ENCODE results near the gene RNF115.
"Not testable (repeated sequence)": the region's sequence is repeated elsewhere in the genome, so short reads cannot be mapped to it uniquely, and the experiment has no call there.

The RNF115 gene

DNA sequence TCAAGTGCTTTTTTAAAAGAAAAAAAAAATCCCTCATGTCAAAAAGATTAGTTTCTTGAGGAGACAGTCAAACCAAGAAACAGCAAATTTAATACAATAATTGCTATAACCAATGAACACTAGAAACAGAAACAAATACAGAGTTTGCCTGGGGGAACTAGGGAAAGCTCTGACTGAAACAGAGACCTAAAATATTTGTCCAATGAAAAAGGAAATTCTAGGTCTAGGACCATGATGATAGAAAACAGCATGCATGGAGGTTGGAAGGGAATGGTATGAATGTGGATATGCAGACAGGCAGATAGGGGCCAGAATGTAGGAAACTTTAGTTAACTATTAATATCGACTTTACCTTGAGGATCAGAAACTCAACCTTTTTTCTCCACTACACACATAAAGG, 31.4 kb downstream of the RNF115 start:
- Histone ChIP-seq H3K4me3 (IDR thresholded peaks at IDR 0.05; ENCODE audit: insufficient read depth, low read depth, low read length) (no peak overlapping the region), H4K20me1 (ENCODE audit: insufficient read depth) (no peaks in the 10 kb centered on the region), H3K4me2 (no peak overlapping the region), H2AFZ (ENCODE audit: low read depth) (no peak overlapping the region), H3K9ac (no peak overlapping the region), H3K27ac (no peak overlapping the region), H3K79me2 (ENCODE audit: insufficient read depth, low read depth) (peaks cover 41% of the 10 kb centered on the region; the same call in 1 of the 2 replicates), H3K36me3 (ENCODE audit: insufficient read depth) (peaks cover 12% of the 10 kb centered on the region; the same call in 1 of the 2 replicates), H3K27me3 (ENCODE audit: insufficient read depth, low read depth) (no peaks in the 10 kb centered on the region), H3K4me1 (ENCODE audit: low read depth, poor library complexity, severe bottlenecking) (peaks cover 19% of the 10 kb centered on the region)
- no peak for TF ChIP-seq CTCF (conservative IDR thresholded peaks at IDR 0.05; ENCODE audit: low read depth, low read length)

DNA sequence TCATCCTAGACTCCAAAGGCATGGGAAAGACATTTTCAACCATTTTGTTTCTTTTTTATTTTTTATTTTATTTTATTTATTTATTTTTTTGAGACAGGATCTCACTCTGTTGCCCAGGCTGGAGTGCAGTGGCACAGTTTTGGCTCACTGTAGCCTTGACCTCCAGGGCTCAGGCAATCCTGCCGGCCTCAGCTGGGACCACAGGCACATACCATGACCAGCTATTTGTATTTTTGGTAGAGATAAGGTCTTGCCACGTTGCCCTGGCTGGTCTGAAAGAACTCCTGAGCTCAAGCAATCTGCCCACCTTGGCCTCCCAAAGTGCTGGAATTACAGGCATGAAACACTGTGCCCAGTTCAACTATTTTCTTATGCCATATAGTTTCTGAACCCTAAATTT, 32.0 kb downstream of the RNF115 start:
- Histone ChIP-seq H3K79me2 (ENCODE audit: insufficient read depth, low read depth) (peaks cover 41% of the 10 kb centered on the region; the same call in 1 of the 2 replicates), H3K4me1 (ENCODE audit: low read depth, poor library complexity, severe bottlenecking) (peaks cover 25% of the 10 kb centered on the region), H3K36me3 (ENCODE audit: insufficient read depth) (peaks cover 12% of the 10 kb centered on the region; the same call in 1 of the 2 replicates)
- H3K9ac ChIP-seq; H4K20me1 ChIP-seq (ENCODE audit: insufficient read depth); H3K4me2 ChIP-seq; H3K27ac ChIP-seq; H2AFZ ChIP-seq (ENCODE audit: low read depth); H3K27me3 ChIP-seq (ENCODE audit: insufficient read depth, low read depth); H3K4me3 ChIP-seq (IDR thresholded peaks at IDR 0.05; ENCODE audit: insufficient read depth, low read depth, low read length): not testable (repeated sequence)

DNA sequence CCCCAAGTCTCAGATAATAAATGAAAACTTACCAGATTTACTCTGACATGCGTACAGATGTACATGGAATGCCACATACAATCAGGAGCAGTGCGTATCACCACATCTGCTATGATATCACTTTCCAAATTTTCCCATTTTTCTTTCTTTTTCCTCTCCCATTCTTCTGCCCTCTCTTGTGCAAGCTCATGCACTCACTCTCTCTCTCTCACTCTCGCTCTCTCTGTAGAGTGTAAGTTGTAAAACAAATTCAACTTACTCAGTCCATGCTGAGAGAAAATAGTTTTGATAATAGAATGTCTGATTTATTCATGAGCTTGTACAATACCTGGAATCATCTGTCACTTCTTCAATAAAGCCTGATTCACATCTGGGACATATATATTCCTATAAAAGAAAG, 35.3 kb downstream of the RNF115 start:
- H3K9ac ChIP-seq = no peak overlapping the region
- no peaks in the 10 kb centered on the region for H4K20me1 ChIP-seq (ENCODE audit: insufficient read depth)
- H2AFZ ChIP-seq (ENCODE audit: low read depth) = no peak overlapping the region
- H3K36me3 ChIP-seq (ENCODE audit: insufficient read depth) = no peaks in the 10 kb centered on the region
- H3K27me3 ChIP-seq (ENCODE audit: insufficient read depth, low read depth) = no peaks in the 10 kb centered on the region
- H3K4me1 ChIP-seq (ENCODE audit: low read depth, poor library complexity, severe bottlenecking) = peaks cover 53% of the 10 kb centered on the region
- no peak overlapping the region for H3K4me3 ChIP-seq (IDR thresholded peaks at IDR 0.05; ENCODE audit: insufficient read depth, low read depth, low read length)
- H3K79me2 ChIP-seq (ENCODE audit: insufficient read depth, low read depth) = peaks cover 28% of the 10 kb centered on the region; the same call in 1 of the 2 replicates
- no peak overlapping the region for H3K27ac ChIP-seq
- no peak overlapping the region for H3K4me2 ChIP-seq
- TF ChIP-seq CTCF (conservative IDR thresholded peaks at IDR 0.05; ENCODE audit: low read depth, low read length) = no peak

DNA sequence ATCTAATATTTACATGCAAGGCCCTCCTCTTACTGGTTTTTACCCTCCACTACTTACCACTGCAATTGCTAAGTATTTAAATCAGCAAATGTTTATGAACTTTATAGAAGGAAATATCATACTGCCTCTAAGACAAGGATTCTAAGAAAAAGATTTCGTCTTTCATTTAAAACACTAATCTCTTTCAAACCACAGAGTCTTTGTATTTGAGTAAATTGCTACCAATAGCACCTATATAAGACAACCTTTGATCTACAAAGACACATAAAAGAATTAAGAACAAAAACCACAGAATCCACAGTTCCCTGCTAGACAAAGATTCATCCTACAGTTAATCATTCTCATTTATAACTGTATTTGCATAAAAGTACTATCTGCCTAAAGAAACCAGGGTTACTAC, 37.6 kb downstream of the RNF115 start:
- Histone ChIP-seq H3K4me2 (peak overlapping the region; percentile 83), H3K27ac (peak overlapping the region; percentile 51), H3K4me3 (IDR thresholded peaks at IDR 0.05; ENCODE audit: insufficient read depth, low read depth, low read length) (peak overlapping the region; percentile 91), H3K36me3 (ENCODE audit: insufficient read depth) (0 out of 2 replicates have a peak, but pooled peaks cover 4% of the 10 kb centered on the region), H3K4me1 (ENCODE audit: low read depth, poor library complexity, severe bottlenecking) (peaks cover 61% of the 10 kb centered on the region), H4K20me1 (ENCODE audit: insufficient read depth) (no peaks in the 10 kb centered on the region), H3K27me3 (ENCODE audit: insufficient read depth, low read depth) (no peaks in the 10 kb centered on the region), H3K79me2 (ENCODE audit: insufficient read depth, low read depth) (peaks cover 19% of the 10 kb centered on the region; the same call in 1 of the 2 replicates), H3K9ac (peak overlapping the region; percentile 5; the same call in 1 of the 2 replicates), H2AFZ (ENCODE audit: low read depth) (no peak overlapping the region)
- no peak for TF ChIP-seq CTCF (conservative IDR thresholded peaks at IDR 0.05; ENCODE audit: low read depth, low read length)

GRCh38 chr1:145785547-145785946, 38.3 kb downstream of the RNF115 start:
- no peaks in the 10 kb centered on the region for H4K20me1 ChIP-seq (ENCODE audit: insufficient read depth)
- peak overlapping the region; percentile 91 for H3K4me3 ChIP-seq (IDR thresholded peaks at IDR 0.05; ENCODE audit: insufficient read depth, low read depth, low read length)
- H3K4me2 ChIP-seq = peak overlapping the region; percentile 83
- TF ChIP-seq CTCF (conservative IDR thresholded peaks at IDR 0.05; ENCODE audit: low read depth, low read length) = no peak
- H3K36me3 ChIP-seq (ENCODE audit: insufficient read depth) = 0 out of 2 replicates have a peak, but pooled peaks cover 4% of the 10 kb centered on the region
- peak overlapping the region; percentile 5; the same call in 1 of the 2 replicates for H3K9ac ChIP-seq
- peak overlapping the region; percentile 51 for H3K27ac ChIP-seq
- peaks cover 68% of the 10 kb centered on the region for H3K4me1 ChIP-seq (ENCODE audit: low read depth, poor library complexity, severe bottlenecking)
- peaks cover 18% of the 10 kb centered on the region; the same call in 1 of the 2 replicates for H3K79me2 ChIP-seq (ENCODE audit: insufficient read depth, low read depth)
- H3K27me3 ChIP-seq (ENCODE audit: insufficient read depth, low read depth) = no peaks in the 10 kb centered on the region
- no peak overlapping the region for H2AFZ ChIP-seq (ENCODE audit: low read depth)

Measured in KMS-11 (cell line).